HPDE6-E6E7 (cell line): Measurements from ENCODE around the gene ISM1.

Source experiments
- DNase-seq: peaks from one replicate; pipeline ENCODE4 v3.0.0; 2011; ENCODE audit warnings: missing footprints; ENCODE audit errors: extremely low spot score

Gene ISM1

DNA sequence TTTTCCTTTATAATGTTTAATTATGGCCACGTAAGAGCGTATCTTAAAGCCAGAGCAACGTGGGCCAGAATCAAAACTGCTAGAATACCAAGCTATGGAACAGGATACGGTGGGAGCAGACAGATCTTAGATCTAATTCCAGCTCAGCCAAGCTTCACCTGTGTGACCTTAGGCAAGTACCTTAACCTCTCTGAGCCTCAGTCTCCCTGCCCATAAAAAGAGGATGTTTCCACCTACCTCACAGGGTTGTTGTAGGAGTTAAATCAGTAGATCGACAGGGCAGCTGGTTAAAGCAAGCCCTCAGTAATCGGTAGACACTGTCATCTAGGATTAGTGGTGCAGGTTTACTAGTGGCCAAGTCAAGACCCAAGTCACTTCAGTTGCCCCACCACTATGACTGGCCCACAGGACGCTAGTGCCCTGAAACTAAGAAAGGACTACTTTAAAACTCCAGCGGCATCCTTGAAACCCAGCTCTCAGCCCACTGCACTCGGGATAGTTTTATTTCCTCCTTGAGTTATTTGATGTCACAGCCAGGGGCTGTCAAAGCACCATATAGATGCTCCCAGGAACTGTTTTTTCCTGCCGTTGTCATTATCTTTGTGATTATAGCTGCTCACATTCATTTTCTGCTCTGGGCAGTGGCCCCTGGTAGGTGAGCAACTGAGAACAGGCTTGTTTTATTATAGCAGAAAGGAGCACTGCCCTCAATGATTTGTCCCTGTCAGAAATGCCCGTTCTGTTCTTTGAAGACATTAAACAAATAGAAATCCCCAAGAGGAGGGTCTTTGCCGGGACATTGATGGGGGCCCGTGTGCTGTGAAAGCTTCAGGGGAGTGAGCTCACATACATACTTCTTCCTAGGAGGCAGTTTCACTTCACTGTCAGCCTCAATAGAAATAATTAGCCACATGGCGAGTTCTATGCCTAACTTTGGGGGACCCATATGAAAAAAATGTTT is 63.1 kb downstream of the ISM1 start:
- no peak for DNase-seq

DNA sequence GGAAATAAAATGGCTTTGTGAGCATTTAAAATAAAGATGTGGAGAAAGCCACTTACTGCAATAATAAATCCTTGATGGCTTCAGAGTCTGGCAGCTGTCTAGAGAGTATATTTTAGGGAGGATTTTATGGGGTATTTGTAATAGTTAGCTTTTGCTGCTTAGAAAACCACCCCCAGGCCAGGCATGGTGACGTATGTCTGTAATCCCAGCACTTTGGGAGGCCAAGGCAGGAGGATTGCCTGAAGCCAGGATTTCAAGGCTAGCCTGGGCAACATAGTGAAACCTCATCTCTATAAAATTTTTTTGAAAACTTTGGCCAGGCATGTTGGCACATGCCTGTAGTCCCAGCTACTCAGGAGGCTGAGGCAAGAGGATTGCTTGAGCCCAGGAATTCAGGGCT is 63.8 kb downstream of the ISM1 start:
- DNase-seq: no peak

DNA sequence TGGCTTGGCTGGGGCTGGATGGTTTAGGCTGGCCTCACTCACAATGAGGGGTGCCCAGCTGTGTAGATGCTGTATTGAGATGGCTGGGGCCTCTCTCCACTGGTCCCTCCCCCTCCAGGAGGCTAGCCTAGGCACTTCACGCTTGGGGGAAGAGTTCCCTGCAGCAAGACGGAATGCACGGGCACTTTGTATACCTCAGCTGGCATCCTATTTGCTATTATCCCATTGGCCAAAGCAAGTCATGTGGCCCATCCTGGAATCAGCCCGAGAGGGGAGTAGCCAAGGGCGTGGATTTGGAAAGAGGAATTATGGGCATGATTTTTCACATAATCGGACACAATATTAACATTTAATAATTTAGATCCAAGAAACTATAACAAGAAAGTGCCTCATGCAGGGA is 64.3 kb downstream of the ISM1 start:
- DNase-seq: no peak

GRCh38 chr20:13286052-13286451 is 65.0 kb downstream of the ISM1 start:
- DNase-seq: no peak

DNA sequence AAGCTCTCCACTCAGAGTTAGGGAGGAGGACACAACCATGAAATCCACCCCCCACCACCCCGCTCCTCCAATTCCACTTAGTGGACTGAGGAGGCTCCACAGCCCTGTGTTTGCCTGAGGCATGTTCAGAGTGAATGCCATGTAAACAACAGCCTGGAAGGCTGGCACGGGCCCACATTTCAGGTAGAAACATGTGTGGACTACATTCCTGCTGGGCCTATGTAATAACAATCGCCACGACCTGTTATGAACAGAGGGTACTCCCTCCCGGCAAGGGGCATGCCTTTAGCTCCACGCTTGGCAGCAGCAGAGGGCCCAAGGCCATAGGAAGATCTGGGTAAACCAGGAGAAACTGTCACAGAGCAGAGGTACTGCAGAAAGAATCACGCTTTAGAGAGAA is 65.5 kb downstream of the ISM1 start:
- DNase-seq: peak; percentile 96

GRCh38 chr20:13288357-13288756 is 67.3 kb downstream of the ISM1 start:
- no peak for DNase-seq

GRCh38 chr20:13289031-13289430 is 68.0 kb downstream of the ISM1 start:
- no peak for DNase-seq

DNA sequence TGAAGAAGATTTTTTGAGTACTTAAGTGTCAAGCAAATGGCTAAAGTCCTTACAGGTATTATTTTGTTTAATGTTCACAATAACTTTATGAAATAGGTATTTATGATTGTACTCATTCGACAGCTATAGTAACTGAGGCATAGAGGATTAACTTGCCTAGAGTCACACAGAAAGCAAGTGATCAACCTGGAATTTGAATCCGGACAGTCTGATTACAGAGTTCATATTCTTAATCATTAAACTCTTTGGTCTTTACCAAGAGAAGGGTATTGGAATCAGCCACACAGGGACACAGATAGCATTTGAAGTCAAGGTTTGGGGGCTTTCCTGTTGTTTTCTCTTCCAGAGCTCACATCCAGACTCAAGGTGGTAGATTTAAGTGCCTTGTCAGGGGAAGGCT is 69.7 kb downstream of the ISM1 start:
- no peak for DNase-seq

DNA sequence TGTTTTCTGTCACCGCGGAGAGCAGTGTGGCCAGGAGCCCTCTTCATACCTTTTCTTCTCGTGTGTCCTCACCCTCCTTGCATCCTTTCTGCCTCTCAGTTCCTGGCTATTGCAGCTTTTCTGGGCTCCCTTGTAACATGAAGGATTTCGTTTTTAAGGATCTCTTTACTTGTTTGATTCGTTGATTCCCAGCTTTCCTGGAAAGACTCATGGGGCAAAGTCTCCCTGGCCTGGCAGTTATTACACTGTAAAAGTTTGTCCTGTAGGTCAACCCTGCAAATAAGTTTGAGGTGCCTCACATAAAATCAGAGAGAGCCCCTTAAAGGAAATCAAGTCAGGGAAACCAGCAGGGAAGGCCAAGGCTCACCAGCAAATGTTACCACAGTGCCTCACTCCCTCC is 70.1 kb downstream of the ISM1 start:
- no peak for DNase-seq

- no peak for DNase-seq
Observed at GRCh38 chr20:13292201-13292885, 71.3 kb downstream of the ISM1 start.

DNA sequence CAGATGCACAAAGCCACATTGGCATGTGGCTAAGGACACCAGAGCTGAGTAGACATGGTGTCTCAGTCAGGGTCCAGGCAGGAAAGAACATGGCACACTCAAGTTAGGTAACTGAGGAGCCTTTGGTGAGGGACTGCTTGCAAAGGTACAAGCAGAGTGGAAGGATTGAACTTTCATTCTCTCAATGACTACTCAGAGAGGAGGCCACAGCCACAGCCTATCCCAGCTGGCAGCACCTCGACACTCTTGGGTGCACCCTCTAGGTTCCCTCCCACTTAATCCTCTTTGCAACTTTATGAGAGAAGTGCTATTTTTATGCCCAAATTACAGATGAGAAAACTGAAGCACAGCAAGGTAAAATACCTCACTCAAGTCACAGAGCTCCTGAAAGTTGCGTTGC is 73.4 kb downstream of the ISM1 start:
- no peak for DNase-seq

DNA sequence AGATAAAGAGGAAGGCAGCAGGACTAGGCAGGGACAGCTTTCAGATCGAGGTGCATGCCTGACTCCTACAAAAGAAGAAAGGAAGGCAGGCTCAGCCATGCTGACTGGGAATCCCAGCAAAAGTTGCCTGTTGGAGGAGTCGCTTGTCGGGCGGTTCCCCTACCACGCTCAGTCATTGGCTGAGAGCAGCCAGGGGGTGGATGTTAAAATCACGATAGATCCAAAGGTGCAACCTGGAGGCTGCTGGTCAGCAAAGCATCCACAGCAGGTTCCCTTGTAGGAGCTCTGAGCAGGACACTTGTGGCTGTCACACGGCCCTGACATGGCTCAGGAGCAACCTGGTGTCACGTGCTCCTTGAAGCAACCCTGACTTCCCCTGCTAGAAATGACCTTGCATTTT is 74.6 kb downstream of the ISM1 start:
- no peak for DNase-seq

GRCh38 chr20:13296070-13296469 is 75.0 kb downstream of the ISM1 start:
- DNase-seq: no peak

DNA sequence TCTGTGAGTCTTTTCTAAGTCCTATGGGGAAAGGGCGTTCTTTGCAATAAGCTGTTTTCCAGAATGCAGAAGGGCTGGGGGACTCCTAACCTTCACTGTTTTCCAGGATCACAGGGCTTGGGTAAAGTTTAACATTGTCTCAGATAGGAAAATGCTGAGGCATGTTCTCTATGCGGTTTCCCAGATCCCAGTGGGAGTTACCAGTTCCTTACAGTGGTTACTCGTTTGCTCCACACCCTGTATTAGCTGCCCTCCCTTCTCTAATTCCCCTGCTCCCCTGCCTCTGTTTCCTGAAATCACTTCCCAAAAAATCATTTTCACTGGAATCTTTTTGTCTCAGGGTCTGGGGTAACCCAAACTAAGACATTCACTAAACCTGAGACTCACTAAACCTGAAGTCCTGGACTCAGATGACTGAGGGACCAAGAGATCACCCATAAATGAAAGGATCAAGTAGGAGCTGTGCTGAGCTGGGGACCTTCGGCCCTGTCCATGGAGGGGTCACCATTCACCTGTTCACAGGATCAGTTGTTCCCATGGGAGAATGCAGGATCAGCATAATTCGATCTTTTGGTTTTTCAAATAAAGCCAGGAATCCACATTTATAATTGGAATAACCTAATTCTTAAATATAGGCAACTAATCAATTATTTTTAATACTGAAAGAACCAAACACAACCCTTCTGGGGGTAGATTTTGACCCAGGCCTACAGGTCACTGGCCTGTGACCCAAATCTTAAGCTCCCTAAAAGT is 76.2 kb downstream of the ISM1 start:
- DNase-seq: no peak

DNA sequence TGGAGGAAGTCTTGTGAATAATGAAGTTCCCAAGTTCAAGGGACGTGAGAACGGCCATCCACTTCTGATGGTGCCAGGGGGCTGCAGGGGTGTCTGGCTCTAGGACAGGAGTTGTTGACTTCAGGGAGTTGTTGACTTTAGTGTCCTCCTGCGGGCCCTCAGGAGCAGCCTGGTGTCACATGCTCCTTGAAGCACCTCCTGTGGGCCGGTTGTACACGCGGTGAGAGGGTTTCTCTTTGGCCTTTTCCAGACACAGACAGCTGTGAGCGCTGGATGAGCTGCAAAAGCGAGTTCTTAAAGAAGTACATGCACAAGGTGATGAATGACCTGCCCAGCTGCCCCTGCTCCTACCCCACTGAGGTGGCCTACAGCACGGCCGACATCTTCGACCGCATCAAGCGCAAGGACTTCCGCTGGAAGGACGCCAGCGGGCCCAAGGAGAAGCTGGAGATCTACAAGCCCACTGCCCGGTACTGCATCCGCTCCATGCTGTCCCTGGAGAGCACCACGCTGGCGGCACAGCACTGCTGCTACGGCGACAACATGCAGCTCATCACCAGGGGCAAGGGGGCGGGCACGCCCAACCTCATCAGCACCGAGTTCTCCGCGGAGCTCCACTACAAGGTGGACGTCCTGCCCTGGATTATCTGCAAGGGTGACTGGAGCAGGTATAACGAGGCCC is 77.8 kb downstream of the ISM1 start:
- DNase-seq: no peak

DNA sequence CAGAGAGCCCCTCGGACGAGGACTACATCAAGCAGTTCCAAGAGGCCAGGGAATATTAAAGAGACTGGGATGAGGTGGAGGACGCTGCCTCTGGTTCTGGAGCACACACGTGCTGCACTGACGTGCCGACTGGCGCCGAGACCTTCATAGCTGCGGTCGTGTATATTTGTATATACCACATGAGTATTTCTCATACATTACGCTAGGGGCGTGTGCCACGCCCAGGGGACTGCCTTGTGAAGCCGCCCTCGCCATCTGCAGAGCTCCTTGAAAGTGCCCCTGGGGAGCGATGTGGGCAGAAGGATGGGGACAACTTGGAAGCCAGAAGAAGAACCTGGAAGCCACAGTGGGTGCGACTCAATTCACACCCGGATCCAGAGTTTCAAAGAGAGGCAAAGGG is 78.3 kb downstream of the ISM1 start:
- DNase-seq: no peak

DNA sequence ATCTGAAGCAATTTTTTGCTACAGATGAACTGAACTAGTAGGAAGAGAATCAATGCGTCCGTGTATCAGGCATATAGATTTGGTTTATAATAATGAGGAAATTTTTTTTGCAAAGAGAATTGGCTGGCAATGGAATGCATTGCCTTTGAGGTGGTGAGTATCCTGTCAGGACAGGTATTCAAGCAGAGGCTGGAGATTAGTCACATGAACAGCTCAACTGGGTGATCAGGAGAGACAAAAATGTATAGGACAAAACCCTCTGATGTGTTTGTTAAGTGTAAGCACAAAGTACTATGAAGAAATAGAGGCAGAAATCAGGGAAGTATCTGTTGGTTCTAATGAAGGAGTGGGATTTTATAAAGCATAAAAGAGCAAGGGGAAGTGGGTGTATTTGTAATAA is 80.5 kb downstream of the ISM1 start:
- DNase-seq: no peak

- no peak for DNase-seq
Observed at GRCh38 chr20:13302647-13303450, 81.8 kb downstream of the ISM1 start.

GRCh38 chr20:13305284-13305683 is 84.2 kb downstream of the ISM1 start:
- no peak for DNase-seq

- no peak for DNase-seq
Observed at GRCh38 chr20:13307562-13308163, 86.6 kb downstream of the ISM1 start.

DNA sequence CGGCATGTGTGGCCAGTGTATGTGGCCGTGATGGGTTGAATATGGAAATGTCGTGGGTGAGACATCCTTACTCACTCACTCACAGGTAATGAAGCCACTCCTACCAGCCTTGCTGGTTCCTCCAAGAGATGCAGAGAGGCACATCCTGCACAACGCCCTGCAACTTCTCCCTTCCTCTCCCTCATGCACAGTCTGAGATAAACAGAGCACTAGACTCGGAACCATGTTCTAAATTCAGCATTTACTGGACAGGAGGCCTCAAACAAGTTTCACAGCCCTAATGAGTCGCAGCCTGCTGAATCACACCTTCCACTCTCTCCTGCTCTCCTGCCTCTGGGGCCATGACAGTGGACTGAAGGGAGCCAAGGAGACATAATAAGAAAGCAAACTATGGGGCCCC is 91.2 kb downstream of the ISM1 start:
- DNase-seq: peak; percentile 48
